Ramos (cell line): ENCODE data around the gene CRISP1.
"Not testable (repeated sequence)": the region's sequence is repeated elsewhere in the genome, so short reads cannot be mapped to it uniquely, and the experiment has no call there.

Source experiments
- in situ Hi-C: fragments of 300-500 bp; cut with MboI; formaldehyde crosslinking; loops from one replicate; pipeline ENCODE4 v1.14.3; 2022; ENCODE audit warnings: low sequenced_read_pairs; ENCODE audit not compliant: unreplicated experiment

CRISP1 gene

GRCh38 chr6:49847014-49847413 lies 19.3 kb downstream of the CRISP1 start:
- in situ Hi-C loops: loop anchor here (5.0 to 25.0 kb wide), 2 partner anchors 225 to 310 kb away; no protein-coding TSS in a partner anchor

- in situ Hi-C loops: loop anchor here (25.0 kb wide), 1 partner anchor 304 kb away; no protein-coding TSS in a partner anchor
Measured at GRCh38 chr6:49841424-49841823, 24.9 kb downstream of the CRISP1 start.

GRCh38 chr6:49839957-49840356 lies 26.4 kb downstream of the CRISP1 start:
- in situ Hi-C loops: loop anchor here (25.0 kb wide), 1 partner anchor 303 kb away; no protein-coding TSS in a partner anchor

GRCh38 chr6:49839162-49839561 lies 27.2 kb downstream of the CRISP1 start:
- in situ Hi-C loops: loop anchor here (25.0 kb wide), 1 partner anchor 302 kb away; no protein-coding TSS in a partner anchor

GRCh38 chr6:49835140-49835539 lies 31.2 kb downstream of the CRISP1 start:
- in situ Hi-C loops: loop anchor here (25.0 kb wide), 1 partner anchor 298 kb away; no protein-coding TSS in a partner anchor

GRCh38 chr6:49833386-49833785 lies 32.9 kb downstream of the CRISP1 start:
- in situ Hi-C loops: loop anchor here (25.0 kb wide), 1 partner anchor 296 kb away; no protein-coding TSS in a partner anchor

- in situ Hi-C loops: loop anchor here (25.0 kb wide), 1 partner anchor 290 kb away; no protein-coding TSS in a partner anchor
Measured at GRCh38 chr6:49826743-49827406, 39.5 kb downstream of the CRISP1 start.

- in situ Hi-C loops: no loop called here
Measured at GRCh38 chr6:49815166-49815565, 51.2 kb downstream of the CRISP1 start.

GRCh38 chr6:49813248-49813647 lies 53.1 kb downstream of the CRISP1 start:
- in situ Hi-C loops: no loop called here

GRCh38 chr6:49806145-49806544 lies 60.2 kb downstream of the CRISP1 start:
- in situ Hi-C loops: no loop called here

- in situ Hi-C loops: no loop called here
Measured at GRCh38 chr6:49805246-49805645, 61.1 kb downstream of the CRISP1 start.

- in situ Hi-C loops: no loop called here
Measured at GRCh38 chr6:49801525-49801924, 64.8 kb downstream of the CRISP1 start.

GRCh38 chr6:49799090-49799489 lies 67.2 kb downstream of the CRISP1 start:
- in situ Hi-C loops: no loop called here

GRCh38 chr6:49796842-49797455 lies 69.4 kb downstream of the CRISP1 start:
- in situ Hi-C loops: not testable (repeated sequence)

GRCh38 chr6:49790341-49790740 lies 76.0 kb downstream of the CRISP1 start:
- in situ Hi-C loops: no loop called here

- in situ Hi-C loops: no loop called here
Measured at GRCh38 chr6:49787176-49787575, 79.2 kb downstream of the CRISP1 start, which contains the start of gene PGK2. Gene PGK2, minus strand, starts transcription at chr6:49787285. Its CDS starts 98 bp downstream, at chr6:49787187.

- in situ Hi-C loops: no loop called here
Measured at GRCh38 chr6:49784272-49784671, 82.1 kb downstream of the CRISP1 start.
